OCI-LY3 (cell line): Measurements from ENCODE around the gene CFAP57.

Experiments
- H2AFZ ChIP-seq: fragments of 200-600, 300-600 bp; shearing (Covaris generic); 2 replicates; pipeline ENCODE4 v1.6.0; 2014; ENCODE audit warnings: antibody characterized with exemption, low read depth, low read length
- H3K27ac ChIP-seq: fragments of 200-600, 300-600 bp; sonication (generic); 2 replicates; pipeline ENCODE4 v1.5.1; 2014; ENCODE audit warnings: mild to moderate bottlenecking, low read length, moderate library complexity, mixed read lengths
- H3K27me3 ChIP-seq: fragments of 200-600, 300-600 bp; sonication (generic); 2 replicates; pipeline ENCODE4 v1.6.1; 2014; ENCODE audit warnings: low read depth, low read length, mixed read lengths
- H3K36me3 ChIP-seq: fragments of 200-600, 300-600 bp; sonication (generic); replicated peaks from 2 replicates; pipeline ENCODE3; 2014; ENCODE audit warnings: low read depth, low read length, mixed read lengths
- H3K4me1 ChIP-seq: fragments of 300-600, 200-600 bp; sonication (generic); 2 replicates; pipeline ENCODE4 v1.6.1; 2014; ENCODE audit warnings: low read length, mixed read lengths
- H3K4me2 ChIP-seq: fragments of 200-600, 300-600 bp; sonication (generic); 2 replicates; pipeline ENCODE4 v1.6.1; 2014; ENCODE audit warnings: low read length, mixed read lengths
- H3K4me3 ChIP-seq: fragments of 300-600, 200-600 bp; sonication (generic); 2 replicates; pipeline ENCODE4 v1.5.1; 2014; ENCODE audit warnings: antibody characterized with exemption, mild to moderate bottlenecking, low read length, moderate library complexity
- H3K79me2 ChIP-seq: fragments of 300-600, 200-600 bp; shearing (Covaris generic); 2 replicates; pipeline ENCODE4 v1.6.1; 2014; ENCODE audit warnings: mild to moderate bottlenecking, low read length, mixed read lengths
- H3K9ac ChIP-seq: fragments of 300-600, 200-600 bp; shearing (Covaris generic); 2 replicates; pipeline ENCODE4 v1.6.0; 2014; ENCODE audit warnings: mild to moderate bottlenecking, low read length, moderate library complexity
- H3K9me3 ChIP-seq: fragments of 200-600, 300-600 bp; shearing (Covaris generic); 2 replicates; pipeline ENCODE4 v1.6.1; 2014; ENCODE audit warnings: low read length, mixed read lengths; ENCODE audit not compliant: insufficient read depth
- H4K20me1 ChIP-seq: fragments of 200-600, 300-600 bp; sonication (generic); 2 replicates; pipeline ENCODE4 v1.6.1; 2016; ENCODE audit warnings: low read length, mixed read lengths; ENCODE audit not compliant: insufficient read depth
- CTCF ChIP-seq: fragments of 200-600, 300-600 bp; sonication (generic); IDR thresholded peaks from 2 replicates; pipeline ENCODE4 v1.5.1; 2014; ENCODE audit warnings: antibody characterized with exemption, low read length, low read depth
- EZH2phosphoT487 ChIP-seq: fragments of 200-600 bp; shearing (Covaris generic); IDR thresholded peaks from 2 replicates; pipeline ENCODE4 v1.6.1; 2018; ENCODE audit warnings: antibody characterized with exemption, mixed run types, low read depth

The CFAP57 gene

DNA sequence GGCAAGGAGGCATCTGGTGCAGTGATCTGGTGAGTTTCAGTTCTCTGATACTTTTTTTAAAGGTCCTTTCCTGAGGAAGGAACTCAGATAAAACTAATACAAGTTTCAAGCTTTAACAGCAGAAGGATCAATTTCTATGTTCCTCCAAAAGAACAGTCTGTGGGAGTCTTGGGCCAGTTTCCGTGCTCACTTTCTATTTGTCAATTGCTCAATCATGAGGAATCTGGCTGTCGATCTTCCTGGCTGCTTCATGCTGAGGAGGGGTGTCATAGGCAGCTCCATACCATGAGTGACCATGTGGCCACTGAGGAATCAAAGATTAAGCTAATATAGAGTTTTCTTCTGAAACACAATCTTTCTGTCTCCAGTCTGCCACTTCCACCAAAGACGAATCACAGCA is 86.2 kb downstream of the CFAP57 start:
- Histone ChIP-seq H3K9me3 (no peaks in the 10 kb centered on the region), H3K79me2 (no peaks in the 10 kb centered on the region), H3K4me3 (no peak overlapping the region), H3K36me3 (no peaks in the 10 kb centered on the region), H3K9ac (no peak overlapping the region), H3K27me3 (no peaks in the 10 kb centered on the region), H4K20me1 (no peaks in the 10 kb centered on the region), H3K27ac (no peak overlapping the region), H3K4me1 (no peaks in the 10 kb centered on the region), H3K4me2 (no peak overlapping the region), H2AFZ (no peak overlapping the region)
- TF ChIP-seq EZH2phosphoT487, result no peak
- TF ChIP-seq CTCF, result no peak

DNA sequence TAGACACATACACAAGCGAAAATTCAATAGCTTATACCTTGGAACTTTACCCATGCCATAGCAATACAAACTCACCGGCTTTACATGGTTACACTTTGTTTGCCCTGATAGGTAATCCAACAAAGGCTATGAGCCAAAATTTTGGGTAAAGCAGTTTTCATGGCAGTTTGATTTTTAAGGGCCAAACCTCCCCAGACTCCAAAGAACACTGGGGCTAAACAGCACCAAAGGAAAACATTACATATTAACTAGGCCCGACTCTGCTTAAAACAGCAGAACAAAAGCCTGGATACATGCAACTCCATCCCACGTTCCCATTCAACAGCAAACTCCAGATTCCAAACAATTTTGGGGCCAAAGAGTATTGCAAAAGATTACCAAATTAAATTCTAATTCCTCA is 93.3 kb downstream of the CFAP57 start:
- no peak for TF ChIP-seq CTCF

GRCh38 chr1:43266881-43267280 is 94.8 kb downstream of the CFAP57 start:
- no peaks in the 10 kb centered on the region for H3K9me3 ChIP-seq
- no peak overlapping the region for H3K4me2 ChIP-seq
- H3K36me3 ChIP-seq, result no peaks in the 10 kb centered on the region
- no peaks in the 10 kb centered on the region for H3K4me1 ChIP-seq
- TF ChIP-seq CTCF (no peak), EZH2phosphoT487 (no peak)
- H2AFZ ChIP-seq, result no peak overlapping the region
- H3K9ac ChIP-seq, result no peak overlapping the region
- H4K20me1 ChIP-seq, result no peaks in the 10 kb centered on the region
- no peak overlapping the region for H3K4me3 ChIP-seq
- H3K27ac ChIP-seq, result no peak overlapping the region
- no peaks in the 10 kb centered on the region for H3K79me2 ChIP-seq
- no peaks in the 10 kb centered on the region for H3K27me3 ChIP-seq

More for the DNA sequence above, 93.3 kb downstream of the CFAP57 start:
- no peak overlapping the region for H3K4me3 ChIP-seq
- H3K79me2 ChIP-seq, result no peaks in the 10 kb centered on the region
- no peaks in the 10 kb centered on the region for H3K4me1 ChIP-seq
- H3K4me2 ChIP-seq, result no peak overlapping the region
- H4K20me1 ChIP-seq, result no peaks in the 10 kb centered on the region
- H3K9ac ChIP-seq, result no peak overlapping the region
- no peaks in the 10 kb centered on the region for H3K36me3 ChIP-seq
- H2AFZ ChIP-seq, result no peak overlapping the region
- no peak overlapping the region for H3K27ac ChIP-seq
- H3K27me3 ChIP-seq, result no peaks in the 10 kb centered on the region
- no peaks in the 10 kb centered on the region for H3K9me3 ChIP-seq

- Histone ChIP-seq H3K4me3 (no peak overlapping the region), H3K36me3 (no peaks in the 10 kb centered on the region), H3K27ac (no peak overlapping the region), H4K20me1 (no peaks in the 10 kb centered on the region), H3K4me2 (no peak overlapping the region), H3K27me3 (no peaks in the 10 kb centered on the region), H3K9ac (no peak overlapping the region), H3K4me1 (no peaks in the 10 kb centered on the region), H2AFZ (no peak overlapping the region), H3K9me3 (no peaks in the 10 kb centered on the region), H3K79me2 (no peaks in the 10 kb centered on the region)
- TF ChIP-seq CTCF (no peak), EZH2phosphoT487 (no peak)
These were observed 95.2 kb downstream of the CFAP57 start for GRCh38 chr1:43267291-43267805.
